ENCODE results near the gene CAMK4.
"Not testable (repeated sequence)": the region's sequence is repeated elsewhere in the genome, so short reads cannot be mapped to it uniquely, and the experiment has no call there.

CAMK4 gene

GRCh38 chr5:111386832-111387162 is 162.6 kb downstream of the CAMK4 start:
- no peak for DNase-seq

GRCh38 chr5:111387361-111387760 is 163.2 kb downstream of the CAMK4 start:
- no peak for DNase-seq

GRCh38 chr5:111389390-111390082 is 165.4 kb downstream of the CAMK4 start:
- no peak for DNase-seq

GRCh38 chr5:111392181-111392580 is 168.0 kb downstream of the CAMK4 start:
- no peak for DNase-seq

- no peak for DNase-seq
These were observed 170.4 kb downstream of the CAMK4 start for GRCh38 chr5:111394586-111394985.

- no peak for DNase-seq
These were observed 173.8 kb downstream of the CAMK4 start for GRCh38 chr5:111398013-111398412.

- no peak for DNase-seq
These were observed 174.9 kb downstream of the CAMK4 start for GRCh38 chr5:111399113-111399512.

- DNase-seq: no peak
These were observed 177.7 kb downstream of the CAMK4 start for GRCh38 chr5:111401906-111402305.

GRCh38 chr5:111404270-111404769 is 180.1 kb downstream of the CAMK4 start:
- no peak for DNase-seq

GRCh38 chr5:111407562-111407961 is 183.4 kb downstream of the CAMK4 start:
- DNase-seq: no peak

- DNase-seq: no peak
These were observed 184.6 kb downstream of the CAMK4 start for GRCh38 chr5:111408817-111409216.

GRCh38 chr5:111409266-111409665 is 185.1 kb downstream of the CAMK4 start:
- DNase-seq: not testable (repeated sequence)

- DNase-seq: not testable (repeated sequence)
These were observed 185.9 kb downstream of the CAMK4 start for GRCh38 chr5:111410067-111410466.

- no peak for DNase-seq
These were observed 187.1 kb downstream of the CAMK4 start for GRCh38 chr5:111411301-111411700.

- DNase-seq: no peak
These were observed 188.4 kb downstream of the CAMK4 start for GRCh38 chr5:111412593-111412992.

- no peak for DNase-seq
These were observed 190.9 kb downstream of the CAMK4 start for GRCh38 chr5:111415053-111415452.

- DNase-seq: no peak
These were observed 198.1 kb downstream of the CAMK4 start for GRCh38 chr5:111422245-111422644.

- DNase-seq: no peak
These were observed 198.8 kb downstream of the CAMK4 start for GRCh38 chr5:111422747-111423720.

- no peak for DNase-seq
These were observed 201.0 kb downstream of the CAMK4 start for GRCh38 chr5:111425205-111425604.

- no peak for DNase-seq
These were observed 203.6 kb downstream of the CAMK4 start for GRCh38 chr5:111427762-111428161.

- no peak for DNase-seq
These were observed 208.8 kb downstream of the CAMK4 start for GRCh38 chr5:111432883-111433536.

- DNase-seq: no peak
These were observed 210.6 kb downstream of the CAMK4 start for GRCh38 chr5:111434800-111435199.

GRCh38 chr5:111439473-111440075 is 215.4 kb downstream of the CAMK4 start:
- DNase-seq: no peak
